H1 (cell line): ENCODE measurements around the gene CACUL1. TPM values are rescaled to one million over a fixed set of nuclear protein-coding genes. Genes with fewer than 3 reads are reported as not detected.

Source experiments
- CTCF ChIA-PET: fragments of 300-600 bp; sonication (Branson Sonifier 250); formaldehyde crosslinking; loops from one replicate; lab custom pipeline; 2021; ENCODE audit not compliant: partially characterized antibody; lab: Charles Lee
- POLR2A ChIA-PET: fragments of 300-600 bp; sonication (Branson Sonifier 250); formaldehyde crosslinking; loops from one replicate; lab custom pipeline; 2021; ENCODE audit warnings: inconsistent platforms; ENCODE audit not compliant: partially characterized antibody; lab: Charles Lee
- DNase-seq, 2 experiments: peaks; one replicate each; pipeline versions ENCODE4 v3.0.0 to v3.0.0-alpha.2; 2010 to 2022; ENCODE audit warnings: low spot score in 2 of 2, low read depth in 1 of 2, mixed read lengths in 1 of 2
- FAIRE-seq: peaks from 2 replicates; lab custom pipeline; 2011; peaks lifted over from hg19 to GRCh38; lab: Jason Lieb, UNC
- H2AFZ ChIP-seq: 2 replicates; pipeline ENCODE4 v1.8.1; 2012; ENCODE audit warnings: low read length, inconsistent platforms
- H2AK5ac ChIP-seq: 2 replicates; pipeline ENCODE4 v1.6.1; 2013; ENCODE audit warnings: low read depth, low read length
- H2BK120ac ChIP-seq: replicated peaks from 2 replicates; pipeline ENCODE3; 2013; ENCODE audit warnings: low read depth, low read length, inconsistent platforms
- H2BK12ac ChIP-seq: 2 replicates; pipeline ENCODE4 v1.6.1; 2013; ENCODE audit warnings: low read depth, low read length
- H2BK15ac ChIP-seq: 2 replicates; pipeline ENCODE4 v1.6.1; 2013; ENCODE audit warnings: low read length
- H2BK20ac ChIP-seq: 2 replicates; pipeline ENCODE4 v1.6.1; 2013; ENCODE audit warnings: low read length
- H2BK5ac ChIP-seq: 2 replicates; pipeline ENCODE4 v1.6.1; 2013; ENCODE audit warnings: low read depth, low read length
- H3K14ac ChIP-seq: 2 replicates; pipeline ENCODE4 v1.6.1; 2013; ENCODE audit warnings: inconsistent platforms; ENCODE audit not compliant: insufficient read length
- H3K18ac ChIP-seq: 2 replicates; pipeline ENCODE4 v1.6.1; 2013; ENCODE audit warnings: low read length; ENCODE audit errors: extremely low read depth
- H3K23ac ChIP-seq: 2 replicates; pipeline ENCODE4 v1.6.1; 2013; ENCODE audit warnings: inconsistent platforms; ENCODE audit not compliant: insufficient read length
- H3K23me2 ChIP-seq: 2 replicates; pipeline ENCODE4 v1.6.1; 2013; ENCODE audit warnings: low read depth, low read length
- H3K27ac ChIP-seq: 2 replicates; pipeline ENCODE4 v1.6.1; 2011; ENCODE audit warnings: low read depth, low read length, inconsistent platforms
- H3K27me3 ChIP-seq, 4 experiments: replicated peaks in 1 of 4; 1 replicate in 1 of 4; 2 replicates in 3 of 4; pipeline versions ENCODE4 v1.6.1 to v1.8.1; 2011 to 2013; ENCODE audit warnings: low read length in 3 of 4, mild to moderate bottlenecking in 3 of 4, inconsistent platforms in 2 of 4, mixed read lengths in 2 of 4, moderate library complexity in 1 of 4; ENCODE audit not compliant: control insufficient read depth in 3 of 4, insufficient read depth in 3 of 4; ENCODE audit errors: extremely low read depth in 1 of 4
- H3K36me3 ChIP-seq, 4 experiments: 2 replicates each; pipeline versions ENCODE4 v1.6.1 to v1.8.1; 2011 to 2013; ENCODE audit warnings: mild to moderate bottlenecking in 4 of 4, low read length in 3 of 4, moderate library complexity in 2 of 4, control low read depth in 1 of 4, inconsistent platforms in 1 of 4; ENCODE audit not compliant: insufficient read depth in 4 of 4, control insufficient read depth in 2 of 4
- H3K4ac ChIP-seq: replicated peaks from 2 replicates; pipeline ENCODE3; 2013; ENCODE audit warnings: low read length, low read depth, mixed read lengths, inconsistent platforms; ENCODE audit not compliant: insufficient read length
- H3K4me1 ChIP-seq, 4 experiments: replicated peaks in 1 of 4; 1 replicate in 1 of 4; 2 replicates in 3 of 4; pipeline versions ENCODE4 v1.6.1 to v1.8.1; 2011 to 2013; ENCODE audit warnings: low read length in 3 of 4, inconsistent platforms in 2 of 4, mixed read lengths in 1 of 4; ENCODE audit not compliant: insufficient read depth in 4 of 4, control insufficient read depth in 3 of 4
- H3K4me2 ChIP-seq, 2 experiments: 2 replicates each; pipeline versions ENCODE4 v1.6.1 to v1.8.1; 2011 to 2013; ENCODE audit warnings: low read depth in 2 of 2, low read length in 2 of 2, control low read depth in 1 of 2, inconsistent platforms in 1 of 2, mild to moderate bottlenecking in 1 of 2; ENCODE audit not compliant: insufficient read depth in 1 of 2
- H3K4me3 ChIP-seq, 4 experiments: fragments of 200-600, 300-600 bp in 1 of 4; sonication (generic), shearing (Covaris generic), sonication (Bioruptor Twin) in 1 of 4; 2 replicates each; pipeline versions ENCODE4 v1.5.1 to v1.8.1; 2011 to 2016; ENCODE audit warnings: low read length in 4 of 4, low read depth in 3 of 4, control low read depth in 2 of 4, inconsistent platforms in 2 of 4, mild to moderate bottlenecking in 2 of 4, mixed read lengths in 1 of 4, moderate library complexity in 1 of 4; ENCODE audit not compliant: insufficient read depth in 2 of 4; ENCODE audit errors: extremely low read depth in 1 of 4
- H3K56ac ChIP-seq: replicated peaks from 2 replicates; pipeline ENCODE3; 2013; ENCODE audit warnings: low read depth, mild to moderate bottlenecking, mixed read lengths, low read length, inconsistent platforms; ENCODE audit not compliant: insufficient read length
- H3K79me1 ChIP-seq: 2 replicates; pipeline ENCODE4 v1.6.1; 2013; ENCODE audit warnings: low read depth, low read length, control low read depth
- H3K79me2 ChIP-seq, 2 experiments: 2 replicates each; pipeline versions ENCODE4 v1.6.1 to v1.8.1; 2012 to 2013; ENCODE audit warnings: low read length in 2 of 2, mild to moderate bottlenecking in 2 of 2, inconsistent platforms in 1 of 2; ENCODE audit not compliant: insufficient read depth in 2 of 2, control insufficient read depth in 1 of 2
- H3K9ac ChIP-seq, 4 experiments: replicated peaks in 1 of 4; 1 replicate in 1 of 4; 2 replicates in 3 of 4; pipeline versions ENCODE4 v1.6.1 to v1.8.1; 2011 to 2013; ENCODE audit warnings: low read depth in 3 of 4, low read length in 3 of 4, control low read depth in 2 of 4, mild to moderate bottlenecking in 2 of 4, moderate library complexity in 2 of 4, inconsistent platforms in 1 of 4; ENCODE audit errors: extremely low read depth in 1 of 4
- H3K9me3 ChIP-seq, 2 experiments: 2 replicates each; pipeline versions ENCODE4 v1.6.1 to v1.8.1; 2012 to 2013; ENCODE audit warnings: mild to moderate bottlenecking in 2 of 2, moderate library complexity in 2 of 2, control low read depth in 1 of 2, inconsistent platforms in 1 of 2, low read depth in 1 of 2, low read length in 1 of 2, mixed read lengths in 1 of 2; ENCODE audit not compliant: insufficient read depth in 2 of 2
- H4K20me1 ChIP-seq, 2 experiments: replicated peaks in 1 of 2; 2 replicates each; pipeline versions ENCODE3 to v1.8.1; 2011 to 2013; ENCODE audit warnings: inconsistent platforms in 2 of 2, low read length in 2 of 2, mild to moderate bottlenecking in 1 of 2; ENCODE audit not compliant: insufficient read depth in 2 of 2, control insufficient read depth in 1 of 2
- H4K5ac ChIP-seq: 2 replicates; pipeline ENCODE4 v1.6.1; 2013; ENCODE audit warnings: low read length, low read depth, mixed read lengths, inconsistent platforms; ENCODE audit not compliant: insufficient read length
- H4K8ac ChIP-seq: 2 replicates; pipeline ENCODE4 v1.8.0; 2013; ENCODE audit warnings: mild to moderate bottlenecking, moderate library complexity, low read length, inconsistent platforms; ENCODE audit not compliant: insufficient read depth; ENCODE audit errors: extremely low read depth
- H4K91ac ChIP-seq: replicated peaks from 2 replicates; pipeline ENCODE3; 2013; ENCODE audit warnings: low read length, mixed read lengths, inconsistent platforms; ENCODE audit not compliant: insufficient read length
- ASH2L ChIP-seq: fragments of 200-600, 300-600 bp; sonication (generic); IDR thresholded peaks from one replicate; pipeline ENCODE4 v1.7.1; 2017; ENCODE audit warnings: low read length
- CTCF ChIP-seq, 3 experiments: IDR thresholded peaks; 1 replicate in 2 of 3; 2 replicates in 1 of 3; pipeline versions ENCODE4 v1.5.1 to v1.6.1; 2011; ENCODE audit warnings: low read length in 3 of 3, mild to moderate bottlenecking in 3 of 3, inconsistent platforms in 2 of 3, low read depth in 1 of 3, moderate library complexity in 1 of 3; ENCODE audit not compliant: insufficient read depth in 1 of 3; ENCODE audit errors: control extremely low read depth in 1 of 3
- KDM4A ChIP-seq: IDR thresholded peaks from one replicate; pipeline ENCODE4 v1.7.1; 2012; ENCODE audit warnings: low read depth, mild to moderate bottlenecking, moderate library complexity, low read length, inconsistent platforms; ENCODE audit not compliant: severe bottlenecking
- KDM5A ChIP-seq: fragments of 200-600 bp; IDR thresholded peaks from 2 replicates; pipeline ENCODE4 v1.7.1; 2012; ENCODE audit warnings: mild to moderate bottlenecking, low read length, inconsistent platforms, mixed read lengths
- POLR2A ChIP-seq, 2 experiments: IDR thresholded peaks; 1 replicate in 1 of 2; 2 replicates in 1 of 2; pipeline ENCODE4 v1.6.1; 2011; ENCODE audit warnings: low read depth in 2 of 2, low read length in 2 of 2, mild to moderate bottlenecking in 2 of 2; ENCODE audit errors: control extremely low read depth in 1 of 2
- POLR2AphosphoS5 ChIP-seq: IDR thresholded peaks from 2 replicates; pipeline ENCODE4 v1.6.1; 2011; ENCODE audit warnings: low read depth, low read length
- RAD21 ChIP-seq, 2 experiments: IDR thresholded peaks in 1 of 2; conservative IDR thresholded peaks in 1 of 2; 2 replicates each; pipeline ENCODE4 v1.6.1; 2011; ENCODE audit warnings: low read depth in 2 of 2, low read length in 2 of 2, improper control_type of control experiment in 1 of 2, inconsistent platforms in 1 of 2, mild to moderate bottlenecking in 1 of 2, moderate library complexity in 1 of 2
- SIX5 ChIP-seq: IDR thresholded peaks from 2 replicates; pipeline ENCODE4 v1.6.1; 2011; ENCODE audit warnings: mild to moderate bottlenecking, low read depth, low read length
- TAF7 ChIP-seq: optimal IDR thresholded peaks from 2 replicates; pipeline ENCODE3; 2011; ENCODE audit warnings: low read depth, mild to moderate bottlenecking, inconsistent platforms, low read length, moderate library complexity, borderline replicate concordance
- WGBS, 2 experiments: shearing (Covaris generic) in 1 of 2; methylation state at CpG; one replicate each; pipeline versions ENCODE4 v1.1.6 to v1.1.7; 2013 to 2015; ENCODE audit warnings: low lambda C conversion rate in 2 of 2, mixed read lengths in 2 of 2, inconsistent platforms in 1 of 2, low coverage in 1 of 2, missing lambda C conversion rate in 1 of 2; ENCODE audit not compliant: insufficient replicate concordance in 2 of 2, insufficient coverage in 1 of 2, insufficient read length in 1 of 2; ENCODE audit errors: extremely low coverage in 1 of 2, missing lambda C conversion rate in 1 of 2; 5-methylcytosine and 5-hydroxymethylcytosine counted together
- polyA plus RNA-seq, 7 experiments: library from polyadenylated mRNA; depleted of rRNA in 3 of 7; stranded (reverse) in 5 of 7; unstranded in 2 of 7; fragments of >200 nt in 5 of 7; fragments of 200-250 nt in 2 of 7; gene quantifications; 1 replicate in 5 of 7; 2 replicates in 1 of 7; 4 replicates in 1 of 7; pipeline versions ENCODE4 v1.2.1 to v1.2.3, GENCODE V29; 2011 to 2013; ENCODE audit warnings: missing spikeins in 2 of 7, mixed read lengths in 2 of 7
- total RNA-seq: library from RNA; stranded (reverse); fragmentation: NEBNext Ultra II Directional; extraction: Animal tissue kit (Norgen Biotek cat#: 25700); gene quantifications from 2 replicates; pipeline ENCODE4 v1.2.1, GENCODE V29; 2021

The CACUL1 gene
- total and polyA plus RNA-seq, 2 of the 8 experiments (the other 6 are each of a cell fraction or from before 2014, with no cell fraction given), result 6.5 to 34.2 TPM

- H4K5ac ChIP-seq, result no peak overlapping the region
- H3K27ac ChIP-seq, result no peak overlapping the region
- no peak for FAIRE-seq
- no peaks in the 10 kb centered on the region for H4K20me1 ChIP-seq
- no peaks in the 10 kb centered on the region for H3K79me1 ChIP-seq
- no peak overlapping the region for H3K23ac ChIP-seq
- no peak overlapping the region for H2BK120ac ChIP-seq
- H2AFZ ChIP-seq, result no peak overlapping the region
- H2BK20ac ChIP-seq, result no peak overlapping the region
- H3K18ac ChIP-seq, result no peak overlapping the region
- H3K4ac ChIP-seq, result no peak overlapping the region
- H3K9ac ChIP-seq, result no peak overlapping the region
- no peaks in the 10 kb centered on the region for H3K23me2 ChIP-seq
- H3K56ac ChIP-seq, result no peak overlapping the region
- H3K4me2 ChIP-seq, result no peak overlapping the region
- peak in 1 of 2 experiments; percentile 49 for DNase-seq
- TF ChIP-seq SIX5, result no peak
- no peak for TF ChIP-seq POLR2A (IDR thresholded peaks at IDR 0.05; ENCODE audit: control extremely low read depth in 1 of 2, low read depth in 2 of 2, low read length in 2 of 2)
- TF ChIP-seq POLR2AphosphoS5, result no peak
- TF ChIP-seq CTCF (IDR thresholded peaks at IDR 0.05; ENCODE audit: control extremely low read depth in 1 of 3, insufficient read depth in 1 of 3, low read depth in 1 of 3, low read length in 3 of 3), result peak; percentile 51 to 75 (median 71)
- no peak for TF ChIP-seq KDM4A
- no peak for TF ChIP-seq KDM5A
- peak; percentile 16 to 44; a peak in 3 of 4 replicates for TF ChIP-seq RAD21 (IDR thresholded peaks at IDR 0.05 in 1 of 2, conservative IDR thresholded peaks at IDR 0.05 in 1 of 2; ENCODE audit: low read depth in 2 of 2, low read length in 2 of 2)
- no peak for TF ChIP-seq TAF7
- no peak for TF ChIP-seq ASH2L
- no peaks in the 10 kb centered on the region for H3K9me3 ChIP-seq
- H2BK15ac ChIP-seq, result no peak overlapping the region
- ChIA-PET CTCF (interaction anchor here (0.6 to 6.0 kb wide), 22 partner anchors 10 to 1838 kb away, joined by 3 to 56 read pairs (median 4); partner anchors contain the start of gene PRLHR), POLR2A (interaction anchor here (1.4 kb wide), 1 partner anchor 9 kb away, joined by 3 read pairs; no protein-coding TSS in a partner anchor)
- H3K4me1 ChIP-seq, result peaks cover 0 to 7% (median 3%) of the 10 kb centered on the region in 4 experiments; a peak in 2 of 7 replicates
- no peaks in the 10 kb centered on the region for H3K79me2 ChIP-seq
- H2AK5ac ChIP-seq, result no peak overlapping the region
- H3K14ac ChIP-seq, result no peak overlapping the region
- 78% methylated on average over 3 of the region's 3 CpGs; no CpG with 5 or more reads in 1 of the 2 experiments for WGBS, 2 experiments
- no peak overlapping the region for H4K8ac ChIP-seq
- H2BK12ac ChIP-seq, result no peak overlapping the region
- H3K27me3 ChIP-seq, result no peaks in the 10 kb centered on the region
- H2BK5ac ChIP-seq, result no peak overlapping the region
- no peak overlapping the region for H3K4me3 ChIP-seq
- H4K91ac ChIP-seq, result no peak overlapping the region
- no peaks in the 10 kb centered on the region for H3K36me3 ChIP-seq
These were observed 127.8 kb downstream of the CACUL1 start for GRCh38 chr10:118626953-118627352.
